Endothelial cell of umbilical vein (primary cell): ENCODE measurements around the gene TTC21A. TPM values are rescaled to one million over a fixed set of nuclear protein-coding genes. Genes with fewer than 3 reads are reported as not detected.

Source experiments
- BruUV-seq: library from RNA; stranded (reverse); fragments of 400-500 nt; replicated peaks from 2 replicates; lab custom pipeline; 2021; lab: Mats Ljungman, UMichigan
- CTCF ChIA-PET: fragments of 300-600, 350-600 bp; sonication (Branson Sonifier 250); formaldehyde crosslinking; loops from one replicate; lab custom pipeline; 2021; ENCODE audit warnings: antibody characterized with exemption, inconsistent platforms; lab: Charles Lee
- POLR2A ChIA-PET: fragments of 300-600, 350-600 bp; sonication (Branson Sonifier 250); formaldehyde crosslinking; loops from one replicate; lab custom pipeline; 2021; ENCODE audit warnings: antibody characterized with exemption, inconsistent platforms; lab: Charles Lee
- DNase-seq: peaks from one replicate; pipeline ENCODE4 v3.0.0-alpha.2; 2011; ENCODE audit warnings: low read depth, low spot score
- FAIRE-seq: peaks from 2 replicates; lab custom pipeline; 2011; peaks lifted over from hg19 to GRCh38; lab: Jason Lieb, UNC
- H2AFZ ChIP-seq: 2 replicates; pipeline ENCODE4 v1.6.0; 2012; ENCODE audit warnings: low read depth, low read length, control low read depth, inconsistent platforms
- H3K27ac ChIP-seq: 2 replicates; pipeline ENCODE4 v1.5.1; 2011; ENCODE audit warnings: low read depth, mild to moderate bottlenecking, control low read depth, low read length, moderate library complexity; ENCODE audit not compliant: insufficient read depth
- H3K27me3 ChIP-seq, 2 experiments: 2 replicates each; pipeline versions ENCODE4 v1.6.0 to v1.6.1; 2011; ENCODE audit warnings: low read length in 2 of 2, mixed read lengths in 1 of 2; ENCODE audit not compliant: control insufficient read depth in 2 of 2, insufficient read depth in 2 of 2
- H3K36me3 ChIP-seq, 2 experiments: 2 replicates in 1 of 2; 3 replicates in 1 of 2; pipeline ENCODE4 v1.5.1; 2011; ENCODE audit warnings: low read length in 2 of 2, mild to moderate bottlenecking in 1 of 2, moderate library complexity in 1 of 2; ENCODE audit not compliant: control insufficient read depth in 2 of 2, insufficient read depth in 2 of 2; ENCODE audit errors: extremely low read depth in 1 of 2
- H3K4me1 ChIP-seq: 3 replicates; pipeline ENCODE4 v1.5.1; 2011; ENCODE audit warnings: mild to moderate bottlenecking, low read length; ENCODE audit not compliant: control insufficient read depth, insufficient read depth; ENCODE audit errors: extremely low read depth
- H3K4me2 ChIP-seq: 2 replicates; pipeline ENCODE4 v1.6.1; 2011; ENCODE audit warnings: low read length, control low read depth, mixed read lengths; ENCODE audit not compliant: insufficient read depth
- H3K4me3 ChIP-seq, 3 experiments: fragments of 200-600 bp in 1 of 3; sonication (generic), shearing (Covaris generic) in 1 of 3; replicated peaks in 1 of 3; 2 replicates each; pipeline ENCODE4 v1.5.1; 2011 to 2016; ENCODE audit warnings: control low read depth in 3 of 3, low read length in 3 of 3, mild to moderate bottlenecking in 2 of 3, inconsistent platforms in 1 of 3, low read depth in 1 of 3, moderate library complexity in 1 of 3; ENCODE audit not compliant: insufficient read depth in 1 of 3
- H3K79me2 ChIP-seq: 2 replicates; pipeline ENCODE4 v1.6.0; 2012; ENCODE audit warnings: low read length, inconsistent platforms; ENCODE audit not compliant: control insufficient read depth, insufficient read depth
- H3K9ac ChIP-seq: replicated peaks from 2 replicates; pipeline ENCODE3; 2011; ENCODE audit warnings: low read length, control low read depth; ENCODE audit not compliant: insufficient read depth; ENCODE audit errors: extremely low read depth
- H3K9me1 ChIP-seq: replicated peaks from 3 replicates; pipeline ENCODE4 v1.6.0; 2011; ENCODE audit warnings: mild to moderate bottlenecking, low read length; ENCODE audit not compliant: control insufficient read depth, insufficient read depth; ENCODE audit errors: extremely low read depth
- H3K9me3 ChIP-seq: replicated peaks from 2 replicates; pipeline ENCODE4 v1.5.1; 2012; ENCODE audit warnings: low read length, inconsistent platforms; ENCODE audit not compliant: control insufficient read depth, insufficient read depth
- H4K20me1 ChIP-seq: replicated peaks from 2 replicates; pipeline ENCODE3; 2011; ENCODE audit warnings: mild to moderate bottlenecking, low read length; ENCODE audit not compliant: control insufficient read depth, insufficient read depth; ENCODE audit errors: extremely low read depth
- GATA2 ChIP-seq: IDR thresholded peaks from 2 replicates; pipeline ENCODE4 v1.7.0; 2011; ENCODE audit warnings: low read depth, mild to moderate bottlenecking, moderate library complexity, mixed read lengths, low read length; ENCODE audit not compliant: insufficient read length, insufficient read depth
- dilution Hi-C: fragments of 300-500 bp; cut with MboI; formaldehyde crosslinking; loops from one replicate; pipeline ENCODE4 v1.15.0; 2019; ENCODE audit warnings: low sequenced_read_pairs; ENCODE audit not compliant: extremely low pct_ligation_motif_present
- intact Hi-C: fragments of 100-400 bp; cut with micrococcal nuclease; formaldehyde crosslinking; loops from one replicate; pipeline ENCODE4 v1.10.0; 2022
- polyA plus RNA-seq, 4 experiments: library from polyadenylated mRNA; depleted of rRNA in 3 of 4; stranded (reverse) in 3 of 4; unstranded in 1 of 4; fragments of >200 nt; gene quantifications; 2 replicates each; pipeline versions ENCODE4 v1.2.1 to v1.2.3, GENCODE V29; 2011 to 2012; ENCODE audit warnings: missing spikeins in 1 of 4
- total RNA-seq: library from RNA; stranded (reverse); gene quantifications from 2 replicates; pipeline ENCODE4 v1.2.3, GENCODE V29; 2021
- TF ChIP-seq, protein P1 (sequence below), 2 donors: IDR thresholded peaks; 1 replicate in 1 of 2; 2 replicates in 1 of 2; pipeline ENCODE4 v1.5.1; 2011; ENCODE audit warnings: low read length in 2 of 2, mild to moderate bottlenecking in 2 of 2, moderate library complexity in 2 of 2, control low read depth in 1 of 2, inconsistent platforms in 1 of 2, low read depth in 1 of 2; ENCODE audit not compliant: insufficient read depth in 1 of 2; ENCODE audit errors: extremely low read depth in 1 of 2

Gene TTC21A
- total and polyA plus RNA-seq, 2 donors (not counting 3 experiments of a cell fraction or from before 2014, with no cell fraction given) = 4.7 to 7.8 TPM

DNA sequence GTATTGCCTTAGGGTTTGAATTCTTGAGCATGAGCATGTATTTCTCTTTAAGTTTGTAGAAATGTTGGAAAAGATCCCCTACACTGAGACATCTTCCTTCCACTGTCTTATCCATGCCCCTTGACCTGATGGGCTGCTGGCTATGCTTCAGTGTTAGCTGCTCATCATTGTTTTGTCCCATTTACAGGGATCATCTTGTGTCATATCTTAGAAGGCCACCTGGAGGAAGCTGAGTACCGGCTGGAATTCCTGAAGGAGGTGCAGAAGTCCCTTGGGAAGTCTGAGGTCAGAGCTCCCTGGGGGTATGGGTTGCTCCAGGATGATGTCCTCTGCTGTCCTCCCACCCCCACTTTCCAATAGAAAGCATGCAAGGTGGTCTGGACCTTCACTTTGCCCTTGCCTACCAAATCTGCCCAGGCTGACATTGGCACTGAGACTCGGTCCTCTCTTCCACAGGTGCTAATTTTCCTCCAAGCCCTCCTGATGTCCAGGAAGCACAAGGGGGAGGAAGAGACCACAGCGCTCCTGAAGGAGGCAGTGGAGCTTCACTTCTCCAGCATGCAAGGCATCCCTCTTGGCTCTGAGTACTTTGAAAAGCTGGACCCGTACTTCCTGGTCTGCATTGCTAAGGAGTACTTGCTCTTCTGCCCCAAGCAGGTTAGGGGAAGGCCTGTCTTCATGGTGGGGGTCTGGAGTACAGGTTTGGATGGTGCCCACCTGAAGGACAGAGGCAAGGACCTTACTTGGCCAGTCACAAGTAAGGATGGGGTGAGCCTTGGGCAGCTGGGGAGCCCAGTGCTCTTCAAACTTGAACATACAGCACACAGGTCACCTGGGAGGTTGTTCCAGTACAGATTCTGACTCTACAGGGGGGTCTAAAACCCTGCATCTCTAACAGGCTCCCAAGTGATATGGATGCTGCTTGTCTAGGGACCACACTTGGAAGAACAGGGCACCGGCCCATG, 17.7 kb downstream of the TTC21A start:
- no peaks in the 10 kb centered on the region for H3K9me1 ChIP-seq
- H4K20me1 ChIP-seq = no peaks in the 10 kb centered on the region
- intact Hi-C loops (loop anchor here (1.0 to 5.0 kb wide), 2 partner anchors 18 to 257 kb away; partner anchors contain the start of genes GORASP1, SLC25A38 and TTC21A), dilution Hi-C loops (no loop called here)
- no peak overlapping the region for H2AFZ ChIP-seq
- H3K4me3 ChIP-seq = no peak overlapping the region
- no peak overlapping the region for H3K9ac ChIP-seq
- H3K79me2 ChIP-seq = no peaks in the 10 kb centered on the region
- no peaks in the 10 kb centered on the region for H3K36me3 ChIP-seq
- FAIRE-seq = peak; percentile 76
- H3K9me3 ChIP-seq = no peaks in the 10 kb centered on the region
- BruUV-seq = no TSS peak
- H3K27ac ChIP-seq = no peak overlapping the region
- CTCF ChIA-PET = interaction anchor here (0.6 to 11.3 kb wide), 29 partner anchors 8 to 282 kb away, joined by 3 to 449 read pairs (median 4); partner anchors contain the start of genes CX3CR1, GORASP1, TTC21A and XIRP1
- DNase-seq = peak; percentile 36
- no peak for TF ChIP-seq GATA2
- TF ChIP-seq, protein P1, sequence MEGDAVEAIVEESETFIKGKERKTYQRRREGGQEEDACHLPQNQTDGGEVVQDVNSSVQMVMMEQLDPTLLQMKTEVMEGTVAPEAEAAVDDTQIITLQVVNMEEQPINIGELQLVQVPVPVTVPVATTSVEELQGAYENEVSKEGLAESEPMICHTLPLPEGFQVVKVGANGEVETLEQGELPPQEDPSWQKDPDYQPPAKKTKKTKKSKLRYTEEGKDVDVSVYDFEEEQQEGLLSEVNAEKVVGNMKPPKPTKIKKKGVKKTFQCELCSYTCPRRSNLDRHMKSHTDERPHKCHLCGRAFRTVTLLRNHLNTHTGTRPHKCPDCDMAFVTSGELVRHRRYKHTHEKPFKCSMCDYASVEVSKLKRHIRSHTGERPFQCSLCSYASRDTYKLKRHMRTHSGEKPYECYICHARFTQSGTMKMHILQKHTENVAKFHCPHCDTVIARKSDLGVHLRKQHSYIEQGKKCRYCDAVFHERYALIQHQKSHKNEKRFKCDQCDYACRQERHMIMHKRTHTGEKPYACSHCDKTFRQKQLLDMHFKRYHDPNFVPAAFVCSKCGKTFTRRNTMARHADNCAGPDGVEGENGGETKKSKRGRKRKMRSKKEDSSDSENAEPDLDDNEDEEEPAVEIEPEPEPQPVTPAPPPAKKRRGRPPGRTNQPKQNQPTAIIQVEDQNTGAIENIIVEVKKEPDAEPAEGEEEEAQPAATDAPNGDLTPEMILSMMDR (IDR thresholded peaks at IDR 0.05; ENCODE audit: extremely low read depth in 1 of 2, insufficient read depth in 1 of 2, low read depth in 1 of 2, low read length in 2 of 2) = peak; percentile 33 to 42
- POLR2A ChIA-PET = no interaction called here
- peaks cover 10% of the 10 kb centered on the region for H3K4me1 ChIP-seq
- H3K27me3 ChIP-seq = no peaks in the 10 kb centered on the region
- no peak overlapping the region for H3K4me2 ChIP-seq
